GM19023 (cell line): ENCODE measurements around the gene LRTM2.

Experiments
- ATAC-seq: cut with Tn5 transposase; IDR thresholded peaks from one replicate; pipeline ENCODE4 v1.9.1; 2021; ENCODE audit warnings: mild to moderate bottlenecking, moderate library complexity; ENCODE audit not compliant: unreplicated experiment

Gene LRTM2

DNA sequence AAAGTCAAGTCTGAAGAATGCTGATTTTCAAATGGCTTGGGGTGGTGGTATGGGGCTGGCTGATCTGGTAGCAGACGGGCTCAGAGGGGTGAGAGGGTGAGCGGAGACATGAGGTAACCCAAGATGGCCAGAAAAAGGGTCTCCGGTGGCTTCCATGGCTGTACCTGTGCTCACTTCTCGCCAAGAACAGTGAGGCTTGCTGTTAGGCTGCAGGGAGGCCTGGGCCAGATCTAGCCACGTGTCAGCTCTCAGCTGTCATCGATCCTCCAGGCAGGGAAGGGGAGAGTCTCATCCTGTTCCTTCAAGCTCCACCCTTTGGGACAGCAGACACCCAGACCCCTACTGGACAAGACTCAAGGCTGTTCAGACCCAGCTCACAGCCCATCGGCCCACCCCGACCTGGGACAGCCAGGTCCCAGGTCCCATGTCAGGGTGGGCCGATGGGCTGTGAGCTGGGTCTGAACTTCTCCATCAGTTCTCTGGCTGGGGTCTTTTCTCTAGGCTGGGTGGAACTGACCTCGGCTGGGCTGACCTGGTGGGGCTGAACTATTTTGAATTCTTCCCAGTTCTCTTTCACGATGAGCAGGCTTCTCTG, 9.0 kb downstream of the LRTM2 start:
- ATAC-seq: no peak

- no peak for ATAC-seq
These were observed 10.1 kb downstream of the LRTM2 start for GRCh38 chr12:1830401-1830845.

- no peak for ATAC-seq
These were observed 10.9 kb downstream of the LRTM2 start for GRCh38 chr12:1830981-1831963.

GRCh38 chr12:1832801-1833595, 12.6 kb downstream of the LRTM2 start:
- ATAC-seq: no peak

- no peak for ATAC-seq
These were observed 13.2 kb downstream of the LRTM2 start for GRCh38 chr12:1833596-1834028.

DNA sequence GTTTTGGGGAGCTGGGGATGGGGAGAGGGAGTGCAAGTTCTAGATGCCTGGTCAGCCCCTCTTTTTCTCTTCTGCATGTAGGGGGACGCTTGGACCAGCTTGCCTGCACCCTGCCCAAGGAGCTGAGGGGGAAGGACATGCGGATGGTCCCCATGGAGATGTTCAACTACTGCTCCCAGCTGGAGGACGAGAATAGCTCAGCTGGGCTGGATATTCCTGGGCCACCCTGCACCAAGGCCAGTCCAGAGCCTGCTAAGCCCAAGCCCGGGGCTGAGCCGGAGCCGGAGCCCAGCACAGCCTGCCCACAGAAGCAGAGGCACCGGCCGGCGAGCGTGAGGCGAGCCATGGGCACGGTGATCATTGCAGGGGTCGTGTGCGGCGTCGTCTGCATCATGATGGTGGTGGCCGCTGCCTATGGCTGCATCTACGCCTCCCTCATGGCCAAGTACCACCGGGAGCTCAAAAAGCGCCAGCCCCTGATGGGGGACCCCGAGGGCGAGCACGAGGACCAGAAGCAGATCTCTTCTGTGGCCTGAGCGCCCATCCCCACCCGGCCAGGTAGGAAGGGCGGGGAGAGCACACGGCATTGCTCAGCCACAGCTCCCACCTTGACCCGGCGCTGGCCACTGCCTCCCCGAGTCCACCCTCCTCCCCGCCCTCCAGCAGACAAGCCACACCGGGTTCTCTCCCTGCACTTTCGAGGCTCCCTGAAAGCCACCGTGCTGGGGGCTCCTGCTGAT, 14.0 kb downstream of the LRTM2 start:
- ATAC-seq: no peak

DNA sequence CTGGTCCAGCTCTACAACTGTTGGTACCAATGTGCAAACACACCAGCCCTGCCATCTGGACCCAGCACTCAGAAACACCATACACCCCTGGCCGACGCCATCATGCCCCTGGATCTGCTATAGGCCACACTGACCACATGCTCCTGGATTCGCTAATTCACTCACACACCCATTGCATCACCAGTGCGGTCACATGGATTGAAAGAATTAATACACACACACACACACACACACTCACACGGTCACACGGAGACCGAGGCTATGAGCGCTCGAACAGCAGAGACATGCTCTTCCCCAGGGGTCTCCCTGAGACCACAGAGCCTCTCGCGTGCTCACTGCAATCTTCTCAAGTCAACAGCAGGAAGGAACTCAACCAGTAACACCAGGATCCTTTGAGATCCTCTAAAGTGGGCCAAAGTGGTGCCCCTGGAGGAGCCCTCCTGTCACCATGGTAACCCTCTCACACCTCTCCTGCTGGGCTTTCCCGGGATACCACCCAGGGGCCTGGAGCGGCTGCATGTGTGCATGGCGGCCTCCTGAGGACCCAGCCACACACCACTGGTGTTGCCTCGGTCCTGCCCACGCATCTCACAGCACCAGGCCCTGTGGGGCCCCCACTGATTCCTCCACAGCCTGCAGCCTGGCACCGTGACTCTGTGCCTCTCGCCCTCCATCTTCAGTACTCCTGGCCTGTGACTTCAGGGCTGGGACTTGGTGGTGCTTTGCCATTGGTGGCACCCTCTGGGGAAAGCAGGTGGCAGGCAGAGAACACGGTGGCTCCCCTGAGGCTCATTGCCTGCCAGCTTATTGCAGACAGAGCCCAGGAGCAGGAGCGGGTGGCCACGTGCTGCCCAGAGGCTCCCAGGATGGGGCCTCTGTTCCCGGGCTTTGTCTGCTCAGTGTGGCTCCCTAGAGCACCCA, 15.1 kb downstream of the LRTM2 start:
- ATAC-seq: no peak

- ATAC-seq: no peak
These were observed 16.0 kb downstream of the LRTM2 start for GRCh38 chr12:1836241-1836803.

DNA sequence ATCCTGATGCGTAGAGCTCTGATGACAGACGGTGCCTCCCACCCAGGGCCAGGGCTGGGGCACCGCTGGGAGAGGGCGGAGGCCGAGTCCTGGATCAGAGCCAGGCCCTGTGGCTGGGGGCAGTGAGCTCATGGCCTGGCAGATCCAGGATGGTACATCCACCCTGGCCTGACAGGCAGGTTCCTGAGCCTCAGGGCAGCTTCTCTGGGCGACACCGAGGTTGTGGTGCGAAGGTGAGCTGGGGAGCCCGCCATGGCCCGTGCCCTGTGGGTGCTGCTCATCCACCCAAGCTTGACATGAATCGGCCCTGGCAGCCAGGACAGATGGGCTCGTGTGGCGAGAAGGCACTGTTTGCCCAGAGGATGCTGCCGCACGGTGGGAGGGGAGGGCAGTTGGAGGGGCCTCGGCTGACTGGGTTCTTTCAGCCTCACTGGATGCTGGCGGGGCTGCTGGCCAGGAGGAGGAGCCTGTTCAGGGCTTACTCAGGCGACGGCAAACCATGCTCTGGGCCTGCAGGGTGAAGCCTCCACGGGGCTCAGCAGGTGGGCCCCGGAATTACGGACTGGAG, 16.6 kb downstream of the LRTM2 start:
- no peak for ATAC-seq

- no peak for ATAC-seq
These were observed 17.3 kb downstream of the LRTM2 start for GRCh38 chr12:1837541-1838204.

- no peak for ATAC-seq
These were observed 18.0 kb downstream of the LRTM2 start for GRCh38 chr12:1838205-1838993.

DNA sequence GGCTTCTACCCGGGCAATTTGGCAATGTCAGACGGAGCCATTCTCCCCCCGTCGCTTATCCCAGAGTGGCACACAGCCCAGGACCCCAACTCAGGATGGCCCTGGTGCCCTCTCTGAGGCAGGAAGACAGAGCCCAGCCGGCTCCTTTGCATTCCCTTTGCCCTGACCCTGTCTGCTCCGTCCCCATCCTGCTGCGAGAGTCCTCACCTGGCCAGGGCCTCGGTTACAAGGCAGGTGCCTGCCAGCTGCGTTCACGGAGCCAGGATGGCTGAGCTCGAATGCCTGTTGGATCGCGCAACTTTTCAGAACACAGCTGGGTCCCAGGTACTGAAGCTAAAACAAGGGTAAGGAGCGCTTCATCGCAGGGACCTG, 18.6 kb downstream of the LRTM2 start:
- no peak for ATAC-seq

- no peak for ATAC-seq
These were observed 19.1 kb downstream of the LRTM2 start for GRCh38 chr12:1839464-1839863.

DNA sequence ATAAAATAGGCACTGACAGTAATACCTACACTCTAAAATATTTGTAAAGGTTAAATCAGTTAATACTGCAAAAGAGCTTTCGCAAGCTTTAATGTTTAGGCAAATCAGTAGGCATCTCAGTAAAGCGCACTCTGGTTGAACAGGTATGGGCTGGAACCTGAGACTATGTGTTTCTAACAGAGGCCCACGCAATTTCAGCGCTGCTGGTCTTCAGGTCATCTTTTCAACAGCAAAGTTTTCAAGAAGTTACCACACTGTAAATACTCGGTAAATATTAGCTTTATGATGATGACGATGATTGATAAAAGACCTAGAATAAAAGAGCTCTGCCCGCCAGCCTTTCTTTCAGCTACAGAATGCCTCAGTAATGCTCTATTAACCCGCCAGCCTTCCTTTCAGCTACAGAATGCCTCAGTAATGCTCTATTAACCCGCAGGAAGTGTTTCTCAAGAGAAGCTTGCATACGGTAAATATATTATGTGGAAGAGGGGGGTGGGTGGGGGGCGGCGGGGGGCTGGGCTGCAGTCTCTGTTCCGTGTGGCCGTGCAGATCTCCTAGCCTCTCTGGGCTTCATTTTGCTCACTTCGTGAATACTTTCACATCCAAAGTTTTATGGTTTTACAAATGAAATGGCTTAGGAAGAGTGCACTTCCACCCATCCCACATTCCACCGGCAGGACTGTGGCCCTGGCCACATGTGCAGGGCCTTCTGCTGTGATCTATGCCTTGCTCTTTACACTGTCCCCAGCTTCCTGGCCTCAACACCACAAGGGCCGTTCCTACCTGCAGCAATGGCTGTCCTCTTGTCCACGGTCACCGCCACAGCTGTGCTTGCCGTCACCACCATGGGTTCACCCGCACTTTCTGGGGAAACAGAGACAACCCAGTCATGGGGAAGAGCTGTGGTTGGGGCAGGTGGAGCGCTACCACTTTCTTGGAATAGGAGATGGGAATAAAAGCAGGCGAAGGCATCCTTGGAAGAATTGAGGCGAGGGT, 19.9 kb downstream of the LRTM2 start:
- ATAC-seq: no peak

DNA sequence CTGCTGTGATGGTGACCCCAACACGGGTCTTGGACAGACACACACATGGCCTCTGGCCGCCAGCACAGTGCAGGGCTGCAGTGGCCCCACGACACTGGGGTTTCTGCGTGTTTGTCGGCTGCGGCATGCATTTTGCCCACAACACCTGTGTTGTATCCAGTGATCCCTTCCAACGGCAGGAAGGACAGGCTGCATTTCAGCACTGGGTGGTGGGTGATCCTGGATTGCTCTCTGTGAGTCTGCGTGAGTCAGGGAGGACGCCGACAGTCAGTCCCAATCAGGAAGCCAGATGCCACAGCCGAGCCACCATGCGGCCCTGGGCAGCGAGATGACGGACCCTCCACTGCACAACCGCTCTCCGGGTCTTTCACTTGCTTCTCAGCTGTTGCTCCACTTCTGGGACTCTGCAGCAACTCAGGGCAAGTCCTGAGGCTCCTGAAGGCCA, 20.6 kb downstream of the LRTM2 start:
- ATAC-seq: no peak

- ATAC-seq: no peak
These were observed 21.3 kb downstream of the LRTM2 start for GRCh38 chr12:1841586-1842182.
